Activated CD4-positive, alpha-beta T cell treated with anti-CD3 and anti-CD28 coated beads, Interleukin-2, Interleukin-6, amounts not matched to agents 100 ng/mL and 50 ng/mL, durations not matched to agents 16 hours and 8 hours (primary cell): ENCODE data around the gene SEC14L5.
"Not testable (repeated sequence)": the region's sequence is repeated elsewhere in the genome, so short reads cannot be mapped to it uniquely, and the experiment has no call there.

Experiments
- DNase-seq: peaks from one replicate; pipeline ENCODE4 v3.0.0-alpha.2; 2020

The SEC14L5 gene

GRCh38 chr16:4933433-4933832 is 24.7 kb upstream of the SEC14L5 start:
- no peak for DNase-seq

- DNase-seq = no peak
These were observed 24.2 kb upstream of the SEC14L5 start for GRCh38 chr16:4933871-4934395.

GRCh38 chr16:4934591-4934990 is 23.5 kb upstream of the SEC14L5 start:
- DNase-seq = no peak

- no peak for DNase-seq
These were observed 22.8 kb upstream of the SEC14L5 start for GRCh38 chr16:4935241-4935855.

GRCh38 chr16:4936181-4936990 is 21.7 kb upstream of the SEC14L5 start:
- DNase-seq = no peak

- DNase-seq = peak; percentile 12
These were observed 20.9 kb upstream of the SEC14L5 start, which contains the start of gene PPL for GRCh38 chr16:4936991-4937781. Gene PPL (minus strand): TSS chr16:4937148. CDS start chr16:4937045, 103 bp downstream.

- no peak for DNase-seq
These were observed 20.1 kb upstream of the SEC14L5 start for GRCh38 chr16:4937782-4938682.

- DNase-seq = no peak
These were observed 19.5 kb upstream of the SEC14L5 start for GRCh38 chr16:4938683-4939030.

GRCh38 chr16:4940719-4941118 is 17.4 kb upstream of the SEC14L5 start:
- no peak for DNase-seq

- DNase-seq = no peak
These were observed 15.6 kb upstream of the SEC14L5 start for GRCh38 chr16:4942481-4942880.

GRCh38 chr16:4944333-4945281 is 13.5 kb upstream of the SEC14L5 start:
- no peak for DNase-seq

- DNase-seq = no peak
These were observed 12.3 kb upstream of the SEC14L5 start for GRCh38 chr16:4945560-4946502.

GRCh38 chr16:4946917-4947316 is 11.2 kb upstream of the SEC14L5 start:
- no peak for DNase-seq

GRCh38 chr16:4947722-4948503 is 10.2 kb upstream of the SEC14L5 start:
- no peak for DNase-seq

GRCh38 chr16:4948903-4949766 is 9.0 kb upstream of the SEC14L5 start:
- DNase-seq = no peak

- DNase-seq = no peak
These were observed 8.1 kb upstream of the SEC14L5 start for GRCh38 chr16:4949986-4950385.

- DNase-seq = not testable (repeated sequence)
These were observed 6.5 kb upstream of the SEC14L5 start for GRCh38 chr16:4951583-4951982.

- DNase-seq = no peak
These were observed 3.4 kb upstream of the SEC14L5 start for GRCh38 chr16:4954714-4955113.
